ENCODE measurements around the gene UMOD.

The UMOD gene

DNA sequence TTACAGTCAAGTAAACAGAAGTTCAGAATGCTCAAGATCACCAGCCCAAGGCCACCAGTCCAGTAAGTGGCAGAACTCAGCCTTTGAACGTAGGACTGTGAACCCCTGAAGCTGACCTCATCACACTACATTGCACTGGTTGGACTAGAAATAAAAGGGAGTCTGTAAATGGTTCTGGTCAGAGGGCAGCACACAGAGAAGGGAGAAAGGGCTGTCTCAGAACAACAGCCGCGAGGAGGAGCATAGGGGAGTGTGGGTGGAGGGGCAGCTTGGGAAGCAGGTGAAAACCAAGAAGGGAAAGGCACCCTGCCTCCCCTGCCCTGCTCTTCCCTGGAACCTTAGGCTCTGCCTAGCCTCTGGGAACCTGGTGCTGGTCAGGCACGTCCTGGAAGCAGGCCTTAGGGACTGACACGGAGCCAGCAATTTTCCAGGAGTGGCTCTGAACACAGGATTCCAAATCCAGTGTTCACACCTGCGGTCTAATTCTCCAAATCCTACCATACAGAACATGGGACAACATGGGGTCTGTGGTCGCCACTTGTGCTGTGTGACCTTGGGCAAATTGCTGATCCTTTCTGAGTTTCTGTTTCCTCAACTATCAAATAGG is 45.1 kb upstream of the UMOD start:
- TF ChIP-seq USF1 (IDR thresholded peaks at IDR 0.05) = no peak
- no peak for TF ChIP-seq TCF12 (IDR thresholded peaks at IDR 0.05; ENCODE audit: low read depth)
- TF ChIP-seq EP300 (IDR thresholded peaks at IDR 0.05; ENCODE audit: borderline replicate concordance) = no peak
- no peak for TF ChIP-seq ZBTB7A (IDR thresholded peaks at IDR 0.05; ENCODE audit: low read depth)

GRCh38 chr16:20396846-20397467 is 44.4 kb upstream of the UMOD start:
- no peak for TF ChIP-seq TEAD4 (IDR thresholded peaks at IDR 0.05)
- TF ChIP-seq EP300 (IDR thresholded peaks at IDR 0.05; ENCODE audit: borderline replicate concordance) = no peak
- no peak for TF ChIP-seq CREB1 (IDR thresholded peaks at IDR 0.05; ENCODE audit: low read depth)
- no peak for TF ChIP-seq MAX (IDR thresholded peaks at IDR 0.05)
- no peak for TF ChIP-seq FOXM1 (IDR thresholded peaks at IDR 0.05; ENCODE audit: borderline replicate concordance, low read depth)
- TF ChIP-seq REST (IDR thresholded peaks at IDR 0.05; ENCODE audit: low read depth) = no peak
- TF ChIP-seq YY1 (IDR thresholded peaks at IDR 0.05; ENCODE audit: low read depth) = no peak
- TF ChIP-seq USF1 (IDR thresholded peaks at IDR 0.05) = no peak
- no peak for TF ChIP-seq NFIC (IDR thresholded peaks at IDR 0.05)
- TF ChIP-seq TAF1 (IDR thresholded peaks at IDR 0.05; ENCODE audit: low read depth) = no peak
- TF ChIP-seq ZBTB7A (IDR thresholded peaks at IDR 0.05; ENCODE audit: low read depth) = no peak
- TF ChIP-seq TCF12 (IDR thresholded peaks at IDR 0.05; ENCODE audit: low read depth) = no peak
- TF ChIP-seq RAD21 (IDR thresholded peaks at IDR 0.05; ENCODE audit: low read depth) = no peak

DNA sequence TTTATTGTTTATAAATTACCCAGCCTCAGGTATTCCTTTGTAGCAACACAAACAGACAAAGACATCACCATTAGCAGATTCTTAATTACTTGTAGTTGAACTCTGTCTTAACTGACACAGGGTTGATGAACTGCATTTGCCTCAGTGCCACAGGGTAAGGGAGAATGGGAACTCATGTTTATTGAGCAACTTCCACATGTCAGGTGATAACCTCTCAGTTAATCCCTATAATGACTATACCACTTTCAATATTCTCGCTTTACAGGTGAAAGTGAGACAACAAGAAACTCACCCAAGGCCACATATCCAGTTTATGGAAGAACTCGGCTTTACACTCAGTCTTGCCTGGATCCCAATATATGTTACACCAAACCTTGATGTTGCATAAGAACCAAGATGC is 43.4 kb upstream of the UMOD start:
- TF ChIP-seq EP300 (IDR thresholded peaks at IDR 0.05; ENCODE audit: borderline replicate concordance) (no peak), ZBTB7A (IDR thresholded peaks at IDR 0.05; ENCODE audit: low read depth) (no peak), USF1 (IDR thresholded peaks at IDR 0.05) (no peak), MAX (IDR thresholded peaks at IDR 0.05) (no peak), TAF1 (IDR thresholded peaks at IDR 0.05; ENCODE audit: low read depth) (no peak), CEBPB (IDR thresholded peaks at IDR 0.05) (no peak), TCF12 (IDR thresholded peaks at IDR 0.05; ENCODE audit: low read depth) (no peak), NFIC (IDR thresholded peaks at IDR 0.05) (no peak), YY1 (IDR thresholded peaks at IDR 0.05; ENCODE audit: low read depth) (no peak), CREB1 (IDR thresholded peaks at IDR 0.05; ENCODE audit: low read depth) (no peak), TEAD4 (IDR thresholded peaks at IDR 0.05) (no peak), EGR1 (IDR thresholded peaks at IDR 0.05) (no peak), REST (IDR thresholded peaks at IDR 0.05; ENCODE audit: low read depth) (no peak), RAD21 (IDR thresholded peaks at IDR 0.05; ENCODE audit: low read depth) (no peak), FOXM1 (IDR thresholded peaks at IDR 0.05; ENCODE audit: borderline replicate concordance, low read depth) (no peak)

DNA sequence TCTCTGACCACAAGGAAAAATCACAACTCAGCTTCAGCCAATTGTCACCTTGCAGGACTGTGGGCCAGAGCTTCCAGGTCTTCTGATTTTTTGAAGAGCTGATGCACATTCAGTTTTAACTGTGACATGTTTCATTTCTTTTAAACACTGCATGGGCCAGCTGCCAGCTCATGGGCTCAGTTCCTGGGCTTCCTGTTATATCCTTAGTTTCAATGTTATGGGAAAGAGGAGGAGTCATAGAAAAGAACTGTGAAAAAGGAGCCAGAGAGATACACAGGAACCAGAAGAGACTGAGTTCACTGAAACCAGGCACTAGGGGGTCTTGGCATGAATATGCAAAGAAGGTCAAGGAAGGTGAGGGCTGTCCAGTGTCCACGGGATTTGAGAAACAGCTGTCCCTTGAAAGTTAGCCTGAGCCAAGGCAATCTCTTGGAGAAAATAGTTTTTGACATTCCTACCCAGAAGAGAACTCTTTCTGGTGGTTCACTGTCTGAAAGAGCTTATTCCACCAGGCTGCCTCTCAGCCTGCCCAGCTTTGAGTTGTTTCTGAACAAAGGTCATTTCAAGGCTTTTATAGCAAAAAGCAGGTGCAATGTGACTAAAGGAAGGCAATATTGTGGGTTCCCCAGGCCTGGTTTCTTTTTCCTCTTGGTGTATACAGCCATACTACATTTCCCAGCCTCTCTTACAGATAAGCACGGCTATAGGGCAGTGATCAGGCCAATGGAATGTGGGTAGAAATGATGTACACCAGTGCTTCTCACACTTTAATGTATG is 41.5 kb upstream of the UMOD start:
- TF ChIP-seq TAF1 (IDR thresholded peaks at IDR 0.05; ENCODE audit: low read depth) (no peak), REST (IDR thresholded peaks at IDR 0.05; ENCODE audit: low read depth) (no peak), TCF12 (IDR thresholded peaks at IDR 0.05; ENCODE audit: low read depth) (no peak), EGR1 (IDR thresholded peaks at IDR 0.05) (no peak), CREB1 (IDR thresholded peaks at IDR 0.05; ENCODE audit: low read depth) (no peak), ZBTB7A (IDR thresholded peaks at IDR 0.05; ENCODE audit: low read depth) (no peak), NFIC (IDR thresholded peaks at IDR 0.05) (no peak), FOXM1 (IDR thresholded peaks at IDR 0.05; ENCODE audit: borderline replicate concordance, low read depth) (no peak), RAD21 (IDR thresholded peaks at IDR 0.05; ENCODE audit: low read depth) (no peak), MAX (IDR thresholded peaks at IDR 0.05) (no peak), YY1 (IDR thresholded peaks at IDR 0.05; ENCODE audit: low read depth) (no peak), USF1 (IDR thresholded peaks at IDR 0.05) (no peak)

All from Ishikawa (cell line).